Right hindlimb (tissue), 1 donor: ENCODE data around the gene FAM168B.

ENCODE experiments used
- DNase-seq: peaks from one replicate; pipeline ENCODE4 v3.0.0-alpha.2; 2018

Gene FAM168B

GRCh38 chr2:131038258-131039100 is 54.8 kb downstream of the FAM168B start:
- DNase-seq: no peak

- DNase-seq: no peak
Measured at GRCh38 chr2:131037398-131038257, 55.6 kb downstream of the FAM168B start.

GRCh38 chr2:131036696-131037397 is 56.4 kb downstream of the FAM168B start:
- DNase-seq: no peak

- DNase-seq: no peak
Measured at GRCh38 chr2:131036269-131036668, 57.0 kb downstream of the FAM168B start.

- no peak for DNase-seq
Measured at GRCh38 chr2:131035826-131036231, 57.4 kb downstream of the FAM168B start.

- no peak for DNase-seq
Measured at GRCh38 chr2:131035112-131035825, 58.0 kb downstream of the FAM168B start.

GRCh38 chr2:131034122-131035051 is 58.9 kb downstream of the FAM168B start:
- peak; percentile 61 for DNase-seq

GRCh38 chr2:131033786-131034121 is 59.5 kb downstream of the FAM168B start:
- no peak for DNase-seq

- DNase-seq: no peak
Measured at GRCh38 chr2:131032393-131032836, 60.8 kb downstream of the FAM168B start.

GRCh38 chr2:131031875-131032274 is 61.4 kb downstream of the FAM168B start:
- no peak for DNase-seq

GRCh38 chr2:131031431-131031841 is 61.8 kb downstream of the FAM168B start:
- DNase-seq: no peak

GRCh38 chr2:131030478-131030971 is 62.7 kb downstream of the FAM168B start:
- no peak for DNase-seq

- DNase-seq: no peak
Measured at GRCh38 chr2:131029812-131030211, 63.4 kb downstream of the FAM168B start.

GRCh38 chr2:131027566-131028528 is 65.4 kb downstream of the FAM168B start:
- DNase-seq: no peak

GRCh38 chr2:131026919-131027318 is 66.3 kb downstream of the FAM168B start:
- DNase-seq: no peak

- DNase-seq: no peak
Measured at GRCh38 chr2:131023758-131024157, 69.5 kb downstream of the FAM168B start.

- DNase-seq: no peak
Measured at GRCh38 chr2:131022731-131023130, 70.5 kb downstream of the FAM168B start.

- DNase-seq: no peak
Measured at GRCh38 chr2:131016826-131017741, 76.2 kb downstream of the FAM168B start.

GRCh38 chr2:131015764-131016163 is 77.5 kb downstream of the FAM168B start:
- no peak for DNase-seq
